ENCODE results near the gene FAM107B. TPM values are rescaled to one million over a fixed set of nuclear protein-coding genes. Genes with fewer than 3 reads are reported as not detected.

FAM107B gene
- total RNA-seq, 4 donors from 2014 or later, result 19.5 to 35.2 (median 25.6) TPM

DNA sequence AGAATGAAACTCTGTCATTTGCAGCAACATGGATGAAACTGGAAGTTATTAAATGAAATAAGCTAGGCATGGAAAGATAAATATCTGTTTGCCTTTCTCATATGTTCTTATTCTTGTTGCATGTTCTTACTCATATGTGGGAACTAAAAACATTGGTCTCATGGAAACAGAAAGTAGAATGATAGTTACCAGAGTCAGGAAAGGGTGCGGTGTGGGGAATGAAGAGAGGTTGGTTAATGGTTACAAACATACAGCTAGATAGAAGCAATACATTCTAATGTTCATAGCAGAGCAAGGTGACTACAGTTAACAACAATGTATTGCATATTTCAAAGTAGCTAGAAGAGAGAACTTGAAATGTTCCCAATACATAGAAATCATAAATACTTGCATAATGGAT is 105.1 kb downstream of the FAM107B start:
- DNase-seq (ENCODE audit: low spot score in 2 of 2), result no peak
- WGBS, result 94% methylated on average over 1 of the region's 1 CpG
- Histone ChIP-seq H3K4me3 (no peak overlapping the region), H3K4me1 (peaks cover 9% of the 10 kb centered on the region), H3K9me3 (no peaks in the 10 kb centered on the region), H3K27ac (no peak overlapping the region), H3K36me3 (no peaks in the 10 kb centered on the region), H3K27me3 (no peaks in the 10 kb centered on the region)
- TF ChIP-seq POLR2AphosphoS5 (IDR thresholded peaks at IDR 0.05) (no peak), EP300 (IDR thresholded peaks at IDR 0.05) (no peak), POLR2A (IDR thresholded peaks at IDR 0.05) (no peak)
- TF ChIP-seq, protein P1, sequence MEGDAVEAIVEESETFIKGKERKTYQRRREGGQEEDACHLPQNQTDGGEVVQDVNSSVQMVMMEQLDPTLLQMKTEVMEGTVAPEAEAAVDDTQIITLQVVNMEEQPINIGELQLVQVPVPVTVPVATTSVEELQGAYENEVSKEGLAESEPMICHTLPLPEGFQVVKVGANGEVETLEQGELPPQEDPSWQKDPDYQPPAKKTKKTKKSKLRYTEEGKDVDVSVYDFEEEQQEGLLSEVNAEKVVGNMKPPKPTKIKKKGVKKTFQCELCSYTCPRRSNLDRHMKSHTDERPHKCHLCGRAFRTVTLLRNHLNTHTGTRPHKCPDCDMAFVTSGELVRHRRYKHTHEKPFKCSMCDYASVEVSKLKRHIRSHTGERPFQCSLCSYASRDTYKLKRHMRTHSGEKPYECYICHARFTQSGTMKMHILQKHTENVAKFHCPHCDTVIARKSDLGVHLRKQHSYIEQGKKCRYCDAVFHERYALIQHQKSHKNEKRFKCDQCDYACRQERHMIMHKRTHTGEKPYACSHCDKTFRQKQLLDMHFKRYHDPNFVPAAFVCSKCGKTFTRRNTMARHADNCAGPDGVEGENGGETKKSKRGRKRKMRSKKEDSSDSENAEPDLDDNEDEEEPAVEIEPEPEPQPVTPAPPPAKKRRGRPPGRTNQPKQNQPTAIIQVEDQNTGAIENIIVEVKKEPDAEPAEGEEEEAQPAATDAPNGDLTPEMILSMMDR (IDR thresholded peaks at IDR 0.05), result no peak

DNA sequence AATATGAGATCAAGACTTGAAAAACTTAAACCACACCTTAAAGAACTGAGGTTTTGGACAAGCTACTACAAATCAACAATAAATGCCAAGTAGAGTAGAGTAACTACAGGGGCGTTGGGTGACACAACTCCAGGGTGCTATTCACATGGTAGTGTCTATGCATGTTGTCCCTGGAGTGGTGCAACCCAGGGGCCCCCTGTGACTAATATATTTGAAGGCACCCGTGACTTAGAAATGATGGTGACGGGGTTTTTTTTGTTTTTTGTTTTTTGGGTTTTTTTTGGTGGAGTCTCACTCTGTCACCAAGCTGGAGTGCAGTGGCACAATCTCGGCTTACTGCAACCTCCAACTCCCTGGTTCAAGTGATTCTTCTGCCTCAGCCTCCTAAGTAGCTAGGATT is 106.9 kb downstream of the FAM107B start:
- no peak overlapping the region for H3K27ac ChIP-seq
- H3K4me3 ChIP-seq, result no peak overlapping the region
- DNase-seq (ENCODE audit: low spot score in 2 of 2), result no peak
- 74% methylated on average over 4 of the region's 4 CpGs for WGBS
- no peaks in the 10 kb centered on the region for H3K27me3 ChIP-seq
- no peaks in the 10 kb centered on the region for H3K36me3 ChIP-seq
- no peaks in the 10 kb centered on the region for H3K9me3 ChIP-seq
- TF ChIP-seq, protein P1 (IDR thresholded peaks at IDR 0.05), result no peak
- TF ChIP-seq POLR2A (IDR thresholded peaks at IDR 0.05), result no peak
- TF ChIP-seq EP300 (IDR thresholded peaks at IDR 0.05), result no peak
- TF ChIP-seq POLR2AphosphoS5 (IDR thresholded peaks at IDR 0.05), result no peak
- H3K4me1 ChIP-seq, result peaks cover 9% of the 10 kb centered on the region

DNA sequence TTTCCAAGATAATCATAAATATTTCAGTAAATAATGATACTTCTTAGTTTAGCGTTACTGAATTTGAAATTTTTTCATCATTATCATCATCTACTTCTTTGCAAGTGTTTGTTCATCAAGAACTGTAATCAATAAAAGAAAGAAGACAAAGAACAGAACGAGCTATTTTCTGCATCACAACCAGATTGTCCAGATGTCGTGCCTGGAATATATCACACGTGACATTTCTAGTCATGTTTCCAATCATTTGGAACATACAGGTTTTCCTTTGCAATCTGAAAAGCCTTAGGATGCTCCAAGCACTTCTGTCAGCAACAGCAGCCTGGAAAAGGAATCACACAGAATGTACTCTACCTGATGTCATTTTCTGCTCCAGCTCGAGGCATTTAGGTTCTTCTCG is 107.4 kb downstream of the FAM107B start:
- H3K4me1 ChIP-seq, result peaks cover 9% of the 10 kb centered on the region
- no peak overlapping the region for H3K27ac ChIP-seq
- no peaks in the 10 kb centered on the region for H3K36me3 ChIP-seq
- no peak overlapping the region for H3K4me3 ChIP-seq
- WGBS, result 35% methylated on average over 6 of the region's 6 CpGs
- H3K9me3 ChIP-seq, result no peaks in the 10 kb centered on the region
- no peaks in the 10 kb centered on the region for H3K27me3 ChIP-seq
- TF ChIP-seq EP300 (IDR thresholded peaks at IDR 0.05), result no peak
- TF ChIP-seq, protein P1 (IDR thresholded peaks at IDR 0.05), result no peak
- no peak for DNase-seq (ENCODE audit: low spot score in 2 of 2)

- Histone ChIP-seq H3K27ac (no peak overlapping the region), H3K27me3 (no peaks in the 10 kb centered on the region), H3K4me3 (no peak overlapping the region), H3K4me1 (peaks cover 9% of the 10 kb centered on the region), H3K9me3 (no peaks in the 10 kb centered on the region), H3K36me3 (no peaks in the 10 kb centered on the region)
- DNase-seq (ENCODE audit: low spot score in 2 of 2), result no peak
- TF ChIP-seq POLR2A (IDR thresholded peaks at IDR 0.05) (no peak), EP300 (IDR thresholded peaks at IDR 0.05) (no peak), POLR2AphosphoS5 (IDR thresholded peaks at IDR 0.05) (no peak)
- TF ChIP-seq, protein P1 (IDR thresholded peaks at IDR 0.05), result no peak
- 84% methylated on average over 6 of the region's 6 CpGs for WGBS
These were observed 108.5 kb downstream of the FAM107B start for GRCh38 chr10:14665865-14666857.

DNA sequence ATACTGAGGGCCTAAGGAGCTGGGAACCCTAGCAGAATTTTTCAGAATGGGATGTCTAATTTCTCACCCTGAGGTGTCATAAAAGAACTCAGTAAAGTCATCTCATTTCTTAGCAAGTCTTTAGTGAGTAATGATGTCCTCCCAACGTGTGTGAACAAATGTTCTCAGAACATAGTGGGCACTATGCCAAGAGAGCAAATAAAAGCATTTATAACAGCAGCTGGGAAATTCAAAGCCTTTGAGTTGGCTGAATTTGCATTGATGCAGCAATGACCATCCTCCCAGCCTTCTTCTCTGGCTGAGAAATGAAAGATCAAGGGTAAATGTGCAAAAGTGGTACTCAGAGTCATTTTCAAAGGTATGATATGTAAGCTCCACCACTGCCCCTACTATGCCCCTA is 109.4 kb downstream of the FAM107B start:
- Histone ChIP-seq H3K4me1 (peaks cover 9% of the 10 kb centered on the region), H3K27ac (no peak overlapping the region), H3K36me3 (no peaks in the 10 kb centered on the region), H3K27me3 (no peaks in the 10 kb centered on the region), H3K4me3 (no peak overlapping the region), H3K9me3 (no peaks in the 10 kb centered on the region)
- no peak for DNase-seq (ENCODE audit: low spot score in 2 of 2)
- WGBS, result 0% methylated on average over 1 of the region's 1 CpG
- TF ChIP-seq POLR2AphosphoS5 (IDR thresholded peaks at IDR 0.05) (no peak), POLR2A (IDR thresholded peaks at IDR 0.05) (no peak), EP300 (IDR thresholded peaks at IDR 0.05) (no peak)
- TF ChIP-seq, protein P1 (IDR thresholded peaks at IDR 0.05), result no peak

Data from suprapubic skin (tissue), 4 donors.